ENCODE measurements around the gene ACBD4.

GRCh38 chr17:45155029-45155428 lies 19.5 kb downstream of the ACBD4 start:
- TF ChIP-seq MEF2A (IDR thresholded peaks at IDR 0.05; ENCODE audit: borderline replicate concordance, low read depth) (no peak), POLR2AphosphoS5 (IDR thresholded peaks at IDR 0.05; ENCODE audit: low read depth, low read length) (no peak), EP300 (IDR thresholded peaks at IDR 0.05; ENCODE audit: borderline replicate concordance in 1 of 2, low read depth in 1 of 2, low read length in 1 of 2) (no peak), EZH2phosphoT487 (IDR thresholded peaks at IDR 0.05; ENCODE audit: borderline replicate concordance, low read depth) (no peak), CTCF (IDR thresholded peaks at IDR 0.05) (no peak)

All from SK-N-SH (cell line).